ENCODE measurements around the gene SESTD1.

GRCh38 chr2:179237209-179237946 lies 27.3 kb downstream of the SESTD1 start:
- TF ChIP-seq CTCF (IDR thresholded peaks at IDR 0.05): no peak
- no peak for TF ChIP-seq POLR2A (IDR thresholded peaks at IDR 0.05)
- no peak for TF ChIP-seq POLR2AphosphoS5 (IDR thresholded peaks at IDR 0.05)

Data from prostate gland (tissue), 2 donors.